Gastrocnemius medialis (tissue), 4 donors: ENCODE results near the gene GRK4.

ENCODE experiments used
- CTCF ChIP-seq, 5 experiments: fragments of 450-650 bp in 3 of 5; fragments of 200-600 bp in 2 of 5; sonication (generic) in 2 of 5; IDR thresholded peaks in 4 of 5; conservative IDR thresholded peaks in 1 of 5; 1 replicate in 4 of 5; 2 replicates in 1 of 5; pipeline ENCODE4 v1.5.1; 2016 to 2019; ENCODE audit warnings: antibody characterized with exemption in 5 of 5, mild to moderate bottlenecking in 3 of 5, moderate library complexity in 3 of 5
- POLR2A ChIP-seq, 2 donors: fragments of 450-650 bp; IDR thresholded peaks; one replicate each; pipeline ENCODE4 v1.6.1; 2017; ENCODE audit warnings: antibody characterized with exemption in 2 of 2, mild to moderate bottlenecking in 2 of 2, moderate library complexity in 2 of 2

GRCh38 chr4:2943364-2944090 lies 19.8 kb upstream of the GRK4 start:
- TF ChIP-seq CTCF (IDR thresholded peaks at IDR 0.05 in 4 of 5, conservative IDR thresholded peaks at IDR 0.05 in 1 of 5) (no peak), POLR2A (IDR thresholded peaks at IDR 0.05) (no peak)
